Calu3 (cell line): ENCODE data around the gene TNRC18. TPM values are rescaled to one million over a fixed set of nuclear protein-coding genes. Genes with fewer than 3 reads are reported as not detected.
A peak's percentile ranks its signal among the peaks of the same experiment; 100 is the strongest.

ENCODE experiments used
- BruUV-seq: library from RNA; stranded (reverse); fragments of 400-500 nt; replicated peaks from 2 replicates; lab custom pipeline; 2021; lab: Mats Ljungman, UMichigan
- CTCF ChIA-PET: fragments of 300-600 bp; sonication (Branson Sonifier 250); formaldehyde crosslinking; loops from one replicate; lab custom pipeline; 2022; ENCODE audit warnings: antibody characterized with exemption; lab: Charles Lee
- DNase-seq: peaks from one replicate; pipeline ENCODE4 v3.0.0; 2022
- H3K27ac Mint-ChIP-seq: one replicate; pipeline ENCODE4 v1.8.0; 2022; ENCODE audit warnings: mixed read lengths; ENCODE audit not compliant: unreplicated experiment
- H3K27me3 Mint-ChIP-seq: one replicate; pipeline ENCODE4 v1.8.0; 2022; ENCODE audit warnings: mixed read lengths; ENCODE audit not compliant: unreplicated experiment
- H3K36me3 Mint-ChIP-seq: one replicate; pipeline ENCODE4 v1.8.0; 2022; ENCODE audit warnings: mild to moderate bottlenecking, moderate library complexity, mixed read lengths; ENCODE audit not compliant: insufficient read depth, unreplicated experiment
- H3K4me1 Mint-ChIP-seq: one replicate; pipeline ENCODE4 v1.8.0; 2022; ENCODE audit warnings: mild to moderate bottlenecking, low read depth, mixed read lengths; ENCODE audit not compliant: unreplicated experiment
- H3K4me3 Mint-ChIP-seq: one replicate; pipeline ENCODE4 v1.8.0; 2022; ENCODE audit warnings: mild to moderate bottlenecking, low read depth, moderate library complexity, mixed read lengths; ENCODE audit not compliant: unreplicated experiment
- H3K9me3 Mint-ChIP-seq: one replicate; pipeline ENCODE4 v1.8.0; 2022; ENCODE audit warnings: low read depth, mixed read lengths; ENCODE audit not compliant: unreplicated experiment
- CTCF ChIP-seq: fragments of 200-600 bp; IDR thresholded peaks from one replicate; pipeline ENCODE4 v1.8.0; 2022; ENCODE audit warnings: antibody characterized with exemption; ENCODE audit not compliant: unreplicated experiment
- intact Hi-C: fragments of 100-400 bp; cut with micrococcal nuclease; formaldehyde crosslinking; loops from one replicate; pipeline ENCODE4 v1.10.0; 2022; ENCODE audit not compliant: unreplicated experiment
- total RNA-seq: library from RNA; stranded (reverse); gene quantifications from 2 replicates; pipeline ENCODE4 v1.2.3, GENCODE V29; 2022

The TNRC18 gene
- total RNA-seq, 1 experiment from 2014 or later, result 213 TPM

GRCh38 chr7:5433181-5433580, 9.5 kb upstream of the TNRC18 start:
- intact Hi-C loops, result no loop called here
- Mint-ChIP-seq H3K27me3 (no peaks in the 10 kb centered on the region), H3K9me3 (no peaks in the 10 kb centered on the region), H3K36me3 (peaks cover 36% of the 10 kb centered on the region), H3K27ac (no peak overlapping the region), H3K4me1 (peaks cover 24% of the 10 kb centered on the region), H3K4me3 (no peak overlapping the region)
- TF ChIP-seq CTCF, result no peak
- CTCF ChIA-PET, result interaction anchor here (0.7 kb wide), 2 partner anchors 49 to 620 kb away, joined by 3 to 6 read pairs; no protein-coding TSS in a partner anchor
- no peak for DNase-seq
- BruUV-seq, result no TSS peak

- CTCF ChIA-PET, result interaction anchor here (0.7 kb wide), 1 partner anchor 50 kb away, joined by 3 read pairs; no protein-coding TSS in a partner anchor
- H3K4me1 Mint-ChIP-seq, result peaks cover 24% of the 10 kb centered on the region
- no TSS peak for BruUV-seq
- DNase-seq, result no peak
- no peaks in the 10 kb centered on the region for H3K9me3 Mint-ChIP-seq
- intact Hi-C loops, result no loop called here
- TF ChIP-seq CTCF, result no peak
- H3K27ac Mint-ChIP-seq, result no peak overlapping the region
- H3K27me3 Mint-ChIP-seq, result no peaks in the 10 kb centered on the region
- no peak overlapping the region for H3K4me3 Mint-ChIP-seq
- H3K36me3 Mint-ChIP-seq, result peaks cover 41% of the 10 kb centered on the region
Observed at GRCh38 chr7:5432691-5433090, 9.1 kb upstream of the TNRC18 start.

- peak overlapping the region; percentile 21 for H3K4me3 Mint-ChIP-seq
- no peak for DNase-seq
- BruUV-seq, result no TSS peak
- no peaks in the 10 kb centered on the region for H3K9me3 Mint-ChIP-seq
- H3K27ac Mint-ChIP-seq, result peak overlapping the region; percentile 6
- intact Hi-C loops, result no loop called here
- H3K4me1 Mint-ChIP-seq, result peaks cover 24% of the 10 kb centered on the region
- CTCF ChIA-PET, result interaction anchor here (0.7 kb wide), 1 partner anchor 23 kb away, joined by 3 read pairs; no protein-coding TSS in a partner anchor
- H3K36me3 Mint-ChIP-seq, result peaks cover 45% of the 10 kb centered on the region
- no peaks in the 10 kb centered on the region for H3K27me3 Mint-ChIP-seq
- no peak for TF ChIP-seq CTCF
Observed at GRCh38 chr7:5431560-5432015, 8.0 kb upstream of the TNRC18 start.

GRCh38 chr7:5430612-5430947, 6.9 kb upstream of the TNRC18 start:
- DNase-seq, result no peak
- H3K36me3 Mint-ChIP-seq, result peaks cover 55% of the 10 kb centered on the region
- intact Hi-C loops, result no loop called here
- peaks cover 24% of the 10 kb centered on the region for H3K4me1 Mint-ChIP-seq
- TF ChIP-seq CTCF, result no peak
- no TSS peak for BruUV-seq
- H3K27me3 Mint-ChIP-seq, result no peaks in the 10 kb centered on the region
- peak overlapping the region; percentile 89 for H3K27ac Mint-ChIP-seq
- CTCF ChIA-PET, result interaction anchor here (0.7 to 1.1 kb wide), 2 partner anchors 14 to 22 kb away, joined by 3 read pairs; no protein-coding TSS in a partner anchor
- peak overlapping the region; percentile 99 for H3K4me3 Mint-ChIP-seq
- H3K9me3 Mint-ChIP-seq, result no peaks in the 10 kb centered on the region
